GM19240 (cell line): Measurements from ENCODE around the gene BNIP3.

Experiments
- DNase-seq: peaks from one replicate; pipeline ENCODE4 v3.0.0; 2011; ENCODE audit warnings: low spot score; ENCODE audit not compliant: insufficient read length

Gene BNIP3

DNA sequence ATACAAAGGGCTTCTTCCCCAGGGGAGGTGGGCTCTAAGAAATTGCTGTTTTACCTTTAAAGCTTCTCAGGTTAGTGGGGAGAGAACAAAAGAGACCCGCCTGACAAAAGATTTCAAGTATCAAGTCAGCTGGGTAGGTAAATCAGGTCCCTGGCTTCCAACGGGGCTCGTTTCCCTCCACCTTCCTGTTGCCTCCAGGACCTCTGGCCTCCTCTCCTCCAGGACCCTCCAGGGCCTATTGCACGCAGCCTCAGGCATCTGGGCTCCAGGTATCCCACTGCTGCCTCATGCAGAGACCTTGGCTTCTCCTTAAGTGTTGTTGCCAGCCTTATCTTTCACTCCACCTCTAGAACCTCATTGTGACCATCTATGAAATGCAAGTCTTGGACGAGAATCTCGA, 2.9 kb downstream of the BNIP3 start:
- no peak for DNase-seq

DNA sequence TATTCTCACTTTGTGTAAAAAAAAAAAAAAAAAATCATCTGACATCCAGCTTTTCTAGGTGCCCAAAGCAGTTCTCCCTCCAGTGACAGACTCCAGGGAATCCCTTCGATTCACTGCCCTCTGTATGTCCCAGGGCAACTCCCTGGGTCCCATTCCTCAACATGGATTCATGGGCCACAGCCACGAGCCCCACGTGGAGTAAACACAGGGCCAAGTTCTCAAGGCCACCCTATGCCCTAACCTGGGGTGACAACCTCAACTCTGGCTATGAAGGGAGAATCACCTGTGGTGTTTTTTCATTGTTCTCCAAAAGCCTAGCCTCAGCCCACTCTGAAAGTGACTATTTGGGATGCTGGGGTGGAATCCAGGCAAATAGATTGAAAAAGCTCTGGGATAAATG, 3.4 kb downstream of the BNIP3 start:
- DNase-seq = no peak

GRCh38 chr10:131977323-131978096, 4.2 kb downstream of the BNIP3 start:
- no peak for DNase-seq

DNA sequence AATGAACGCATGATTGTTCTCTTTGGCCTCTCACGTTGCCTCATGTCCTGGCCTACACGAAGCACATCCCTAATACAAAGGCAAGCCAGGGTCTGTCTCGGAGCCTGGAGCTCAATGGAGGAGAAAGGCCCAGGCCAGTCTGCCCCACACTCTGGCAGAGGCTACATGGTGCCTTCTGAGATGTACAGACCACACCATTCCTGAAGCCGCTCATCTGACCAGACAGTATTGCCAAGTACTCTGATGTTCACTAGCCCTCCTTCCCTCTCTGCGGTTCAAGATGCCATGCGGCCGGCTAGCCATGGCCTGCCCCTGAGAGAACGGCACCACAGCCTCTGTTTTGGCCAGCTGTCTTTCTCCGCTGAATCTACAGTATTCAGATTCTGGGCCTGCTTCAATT, 5.9 kb downstream of the BNIP3 start:
- DNase-seq = no peak

GRCh38 chr10:131975003-131975402, 6.7 kb downstream of the BNIP3 start:
- DNase-seq = no peak

DNA sequence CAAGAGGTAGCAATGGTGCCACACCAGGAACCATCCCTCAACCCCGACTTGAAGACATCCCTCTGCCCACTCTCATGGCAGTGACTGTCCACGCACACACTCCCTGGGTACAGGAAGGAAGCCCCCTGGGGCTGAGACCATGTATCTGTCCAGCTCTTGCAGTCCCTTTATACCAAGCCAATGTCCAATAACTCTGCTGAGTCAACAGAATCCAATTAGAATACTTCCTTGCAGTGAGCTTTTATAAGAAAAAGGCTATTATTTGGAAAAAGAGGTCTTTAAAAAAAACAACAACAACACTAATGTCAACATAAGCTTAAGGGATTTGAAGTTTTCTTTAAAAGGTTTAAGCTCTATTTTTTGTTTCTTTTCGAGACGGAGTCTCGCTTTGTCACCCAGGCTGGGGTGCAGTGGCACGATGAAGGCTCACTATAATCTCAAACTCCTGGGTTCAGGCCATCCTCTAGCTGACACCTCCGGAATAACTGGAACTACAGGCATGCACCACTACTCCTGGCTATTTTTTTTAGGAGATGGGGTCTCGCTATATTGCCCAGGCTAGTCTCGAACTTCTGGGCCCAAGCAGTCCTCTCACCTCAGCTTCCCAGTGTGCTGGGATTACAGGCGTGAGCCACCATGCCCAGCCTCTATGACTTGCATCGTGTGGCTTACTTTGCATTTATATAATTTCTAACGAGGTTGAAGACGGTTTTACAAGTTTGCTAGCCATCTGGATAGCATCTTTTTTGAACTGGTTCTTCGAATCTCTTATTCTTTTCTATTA, 7.5 kb downstream of the BNIP3 start:
- DNase-seq = no peak

GRCh38 chr10:131973160-131973951, 8.4 kb downstream of the BNIP3 start:
- no peak for DNase-seq

DNA sequence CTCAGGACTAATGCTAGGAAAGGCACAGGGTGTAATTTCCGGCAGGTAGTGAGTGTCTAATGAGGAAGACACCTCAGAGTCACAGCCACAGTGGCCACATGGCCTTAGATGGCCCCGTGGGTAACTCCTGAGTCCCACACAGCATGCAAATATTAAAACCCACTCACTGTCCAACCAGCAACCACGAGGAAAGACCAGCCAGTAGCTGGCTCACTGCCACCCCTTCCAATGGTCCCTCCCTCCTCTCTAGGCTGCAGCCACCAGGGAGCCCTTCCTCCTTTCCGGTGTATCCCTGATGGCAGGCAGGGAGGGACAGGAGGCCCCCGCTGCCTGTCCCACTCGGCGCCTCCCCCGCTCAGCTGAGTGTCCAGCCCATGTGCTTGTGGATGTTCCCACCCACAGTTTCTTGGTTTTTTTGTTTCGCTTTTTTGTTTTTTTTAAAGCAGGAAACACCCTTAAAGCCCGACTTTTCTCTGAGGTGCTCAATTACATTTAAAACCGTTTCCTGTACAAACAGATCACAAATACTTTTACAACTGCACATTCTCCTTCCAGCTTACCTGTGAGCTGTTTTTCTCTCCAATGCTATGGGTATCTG, 9.2 kb downstream of the BNIP3 start:
- no peak for DNase-seq

- no peak for DNase-seq
These were observed 10.1 kb downstream of the BNIP3 start for GRCh38 chr10:131971591-131971990.

- no peak for DNase-seq
These were observed 10.8 kb downstream of the BNIP3 start for GRCh38 chr10:131970946-131971345.

DNA sequence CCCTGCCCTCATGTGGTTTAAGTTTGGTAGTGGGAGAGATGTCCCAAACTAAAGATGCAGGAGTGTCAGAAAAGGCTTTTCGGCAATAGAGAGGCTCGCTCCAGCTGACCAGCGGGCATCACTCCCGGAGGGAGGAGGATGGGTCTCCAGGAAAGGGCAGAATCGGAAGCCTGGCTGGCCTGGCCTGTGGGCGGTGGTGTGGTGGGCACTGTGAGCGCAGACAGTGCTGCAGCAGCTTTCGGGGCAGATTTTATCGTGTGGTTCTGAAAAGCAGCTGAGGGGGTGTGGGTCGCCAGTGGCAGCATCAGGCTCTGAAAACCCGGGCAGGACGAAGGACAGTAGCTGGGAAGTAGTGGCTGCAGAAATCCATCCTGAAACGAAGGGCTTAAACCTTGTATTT, 12.8 kb downstream of the BNIP3 start:
- DNase-seq = no peak

DNA sequence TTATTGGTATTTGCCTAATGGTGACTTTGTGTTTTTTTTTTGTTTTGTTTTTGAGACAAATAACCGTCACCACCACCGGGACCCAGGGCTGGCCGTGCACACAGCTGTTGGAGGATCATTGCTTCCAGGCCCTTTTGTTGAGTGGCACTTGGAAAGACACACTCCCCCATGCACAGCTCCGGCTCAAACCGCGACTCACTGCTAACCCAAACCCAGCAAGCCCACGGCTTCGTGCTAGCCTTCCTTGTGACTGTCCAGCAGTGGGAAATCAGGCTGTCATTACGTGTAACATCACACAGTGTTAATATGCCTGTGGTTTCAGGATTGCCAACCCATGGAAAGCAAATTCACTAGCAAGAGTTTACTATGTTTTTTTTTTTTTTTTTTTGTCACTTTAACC, 17.4 kb downstream of the BNIP3 start:
- no peak for DNase-seq

- no peak for DNase-seq
These were observed 17.9 kb downstream of the BNIP3 start for GRCh38 chr10:131963811-131964210.

- DNase-seq = no peak
These were observed 18.4 kb downstream of the BNIP3 start for GRCh38 chr10:131963350-131963749.

GRCh38 chr10:131961777-131962662, 19.7 kb downstream of the BNIP3 start:
- DNase-seq = no peak

- DNase-seq = no peak
These were observed 20.5 kb downstream of the BNIP3 start for GRCh38 chr10:131961047-131961776.

- DNase-seq = no peak
These were observed 21.1 kb downstream of the BNIP3 start for GRCh38 chr10:131960631-131961046.

DNA sequence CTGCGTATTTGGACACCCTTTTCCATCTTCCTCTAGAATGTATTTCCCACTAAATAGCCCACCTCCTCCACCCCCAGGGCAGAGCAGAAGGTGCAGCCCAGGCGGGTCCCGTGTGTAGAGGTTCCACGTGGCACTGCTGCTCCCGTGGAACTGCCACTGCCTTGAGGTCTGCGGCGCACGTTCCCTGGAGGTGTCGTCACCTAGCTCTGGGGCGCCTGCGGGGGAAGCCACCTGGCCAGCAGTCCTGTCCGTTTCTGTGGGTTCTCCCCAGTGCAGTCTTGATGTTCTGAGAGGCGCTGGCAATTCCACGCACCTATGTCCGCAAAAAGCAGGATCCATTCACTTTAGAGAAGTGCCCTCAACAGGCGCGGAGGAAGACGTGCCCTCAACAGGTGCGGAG, 21.9 kb downstream of the BNIP3 start:
- DNase-seq = no peak

DNA sequence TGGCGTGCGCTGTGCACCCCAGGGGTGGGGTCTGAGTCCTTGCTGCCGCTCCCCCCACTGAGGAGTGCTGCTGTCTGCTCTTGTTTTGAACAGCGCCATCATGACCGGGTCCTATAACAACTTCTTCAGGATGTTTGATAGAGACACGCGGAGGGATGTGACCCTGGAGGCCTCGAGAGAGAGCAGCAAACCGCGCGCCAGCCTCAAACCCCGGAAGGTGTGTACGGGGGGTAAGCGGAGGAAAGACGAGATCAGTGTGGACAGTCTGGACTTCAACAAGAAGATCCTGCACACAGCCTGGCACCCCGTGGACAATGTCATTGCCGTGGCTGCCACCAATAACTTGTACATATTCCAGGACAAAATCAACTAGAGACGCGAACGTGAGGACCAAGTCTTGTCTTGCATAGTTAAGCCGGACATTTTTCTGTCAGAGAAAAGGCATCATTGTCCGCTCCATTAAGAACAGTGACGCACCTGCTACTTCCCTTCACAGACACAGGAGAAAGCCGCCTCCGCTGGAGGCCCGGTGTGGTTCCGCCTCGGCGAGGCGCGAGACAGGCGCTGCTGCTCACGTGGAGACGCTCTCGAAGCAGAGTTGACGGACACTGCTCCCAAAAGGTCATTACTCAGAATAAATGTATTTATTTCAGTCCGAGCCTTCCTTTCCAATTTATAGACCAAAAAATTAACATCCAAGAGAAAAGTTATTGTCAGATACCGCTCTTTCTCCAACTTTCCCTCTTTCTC, 26.0 kb downstream of the BNIP3 start:
- no peak for DNase-seq
